Right lobe of liver (tissue), 4 donors: Measurements from ENCODE around the gene WFDC8.

Experiments
- CTCF ChIP-seq, 4 donors: fragments of 200-600 bp in 3 of 4; fragments of 450-650 bp in 1 of 4; IDR thresholded peaks; one replicate each; pipeline versions ENCODE4 v1.5.1 to v1.8.0; 2016 to 2022; ENCODE audit warnings: antibody characterized with exemption in 4 of 4, mild to moderate bottlenecking in 2 of 4
- POLR2A ChIP-seq: fragments of 450-650 bp; IDR thresholded peaks from one replicate; pipeline ENCODE4 v1.6.1; 2017; ENCODE audit warnings: antibody characterized with exemption, mild to moderate bottlenecking
- donor health status: DM: no; HTN: no; CAD: no.
- donor health status: DM: no; HTN: no; CAD: no.
- donor health status: DM: no; HTN: yes; CAD: no.

GRCh38 chr20:45508068-45508886 is 70.8 kb downstream of the WFDC8 start:
- TF ChIP-seq CTCF (IDR thresholded peaks at IDR 0.05), result no peak
- TF ChIP-seq POLR2A, result no peak
